Gastroesophageal sphincter (tissue), 4 donors: ENCODE measurements around the gene ATP5IF1. TPM values are rescaled to one million over a fixed set of nuclear protein-coding genes. Genes with fewer than 3 reads are reported as not detected.

Experiments used
- ATAC-seq: fragments of 150-250 bp; one replicate; pipeline ENCODE4 v1.9.1; 2016; ENCODE audit warnings: mild to moderate bottlenecking, moderate library complexity
- H3K27ac ChIP-seq, 4 donors: fragments of 200-600 bp; sonication (generic) in 3 of 4; 1 replicate in 3 of 4; 2 replicates in 1 of 4; pipeline ENCODE4 v1.5.1; 2016 to 2019
- H3K27me3 ChIP-seq: fragments of 200-600 bp; sonication (generic); one replicate; pipeline ENCODE4 v1.5.1; 2019
- H3K36me3 ChIP-seq, 2 donors: fragments of 200-600 bp; sonication (generic); one replicate each; pipeline ENCODE4 v1.5.1; 2019; ENCODE audit warnings: control low read depth in 1 of 2
- H3K4me1 ChIP-seq, 3 donors: fragments of 200-600 bp; sonication (generic); 1 replicate in 2 of 3; 2 replicates in 1 of 3; pipeline ENCODE4 v1.5.1; 2016 to 2019; ENCODE audit warnings: control low read depth in 2 of 3
- H3K4me3 ChIP-seq, 2 donors: fragments of 200-600 bp; sonication (generic); one replicate each; pipeline ENCODE4 v1.5.1; 2019; ENCODE audit warnings: mild to moderate bottlenecking in 1 of 2, moderate library complexity in 1 of 2
- H3K9me3 ChIP-seq, 3 donors: fragments of 200-600 bp; sonication (generic); one replicate each; pipeline ENCODE4 v1.5.1; 2017 to 2019; ENCODE audit warnings: control low read depth in 2 of 3
- CTCF ChIP-seq, 4 experiments: fragments of 200-600 bp in 2 of 4; fragments of 450-650 bp in 2 of 4; sonication (generic) in 1 of 4; IDR thresholded peaks; one replicate each; pipeline ENCODE4 v1.5.1; 2017 to 2019; ENCODE audit warnings: antibody characterized with exemption in 4 of 4, mild to moderate bottlenecking in 2 of 4, moderate library complexity in 2 of 4
- EP300 ChIP-seq: sonication (generic); formaldehyde crosslinking; IDR thresholded peaks from one replicate; pipeline ENCODE4 v1.6.1; 2017; ENCODE audit warnings: antibody characterized with exemption, mild to moderate bottlenecking
- POLR2A ChIP-seq, 2 donors: fragments of 450-650 bp; IDR thresholded peaks; one replicate each; pipeline ENCODE4 v1.6.1; 2017; ENCODE audit warnings: antibody characterized with exemption in 2 of 2, mild to moderate bottlenecking in 2 of 2, moderate library complexity in 1 of 2
- POLR2AphosphoS5 ChIP-seq: sonication (generic); formaldehyde crosslinking; IDR thresholded peaks from one replicate; pipeline ENCODE4 v1.6.1; 2017; ENCODE audit warnings: antibody characterized with exemption
- WGBS, 2 donors: methylation state at CpG; one replicate each; pipeline ENCODE4 v1.1.5; 2018; ENCODE audit warnings: low coverage in 1 of 2; 5-methylcytosine and 5-hydroxymethylcytosine counted together
- total RNA-seq, 4 donors: library from RNA; depleted of rRNA; stranded (reverse); fragments of >200 nt; gene quantifications; one replicate each; pipeline ENCODE4 v1.1.0, GENCODE V29; 2016

Gene ATP5IF1
- total RNA-seq, 4 donors from 2014 or later, result 125 to 266 (median 157) TPM

- Histone ChIP-seq H3K36me3 (peaks cover 0 to 54% of the 10 kb centered on the region in 2 donors), H3K9me3 (no peaks in the 10 kb centered on the region), H3K4me3 (no peak overlapping the region), H3K4me1 (no peaks in the 10 kb centered on the region), H3K27me3 (no peaks in the 10 kb centered on the region), H3K27ac (no peak overlapping the region)
- no peak for ATAC-seq
- TF ChIP-seq EP300 (no peak), CTCF (IDR thresholded peaks at IDR 0.05) (no peak), POLR2AphosphoS5 (no peak), POLR2A (IDR thresholded peaks at IDR 0.05) (no peak)
- 78 to 81% methylated on average over 10 to 14 of the region's 14 CpGs for WGBS, 2 donors
Measured at GRCh38 chr1:28282426-28283407, 46.8 kb downstream of the ATP5IF1 start.

GRCh38 chr1:28286111-28286510, 50.2 kb downstream of the ATP5IF1 start:
- Histone ChIP-seq H3K4me3 (no peak overlapping the region), H3K27ac (no peak overlapping the region), H3K27me3 (no peaks in the 10 kb centered on the region), H3K36me3 (peaks cover 0 to 20% of the 10 kb centered on the region in 2 donors), H3K9me3 (no peaks in the 10 kb centered on the region), H3K4me1 (no peaks in the 10 kb centered on the region)
- TF ChIP-seq POLR2AphosphoS5, result no peak
- no peak for TF ChIP-seq POLR2A (IDR thresholded peaks at IDR 0.05)
- TF ChIP-seq EP300, result no peak
- TF ChIP-seq CTCF (IDR thresholded peaks at IDR 0.05), result no peak
- ATAC-seq, result no peak
- WGBS, 2 donors, result 41% methylated on average over 1 of the region's 2 CpGs; no CpG with 5 or more reads in 1 of the 2 donors

Other genes starting within 250 kb of the ATP5IF1 start
- 10 to 100 TPM in 1 of 4 donors, 1 to 10 TPM in 3; 8.4 to 14.5 (median 9.6) TPM for gene EYA3, start 147.5 kb upstream of the ATP5IF1 start, total RNA-seq
- 1 to 10 TPM; 3.3 to 8.8 (median 4.9) TPM for gene PTAFR, start 59.4 kb upstream of the ATP5IF1 start, total RNA-seq
- gene DNAJC8, start 3.1 kb upstream of the ATP5IF1 start, total RNA-seq, result 10 to 100 TPM; 68.4 to 90.3 (median 80.5) TPM
- 1 to 10 TPM; 7.7 to 10.0 (median 8.3) TPM for gene SESN2, start 23.4 kb downstream of the ATP5IF1 start, total RNA-seq
- gene MED18, start 92.9 kb downstream of the ATP5IF1 start, total RNA-seq, result 10 to 100 TPM in 3 of 4 donors, 1 to 10 TPM in 1; 8.5 to 21.0 (median 18.2) TPM
- 10 to 100 TPM; 20.3 to 32.2 (median 27.0) TPM for gene PHACTR4, start 133.6 kb downstream of the ATP5IF1 start, total RNA-seq